Effector CD8-positive, alpha-beta T cell (primary cell): ENCODE data around the gene CRTC1.

Source experiments
- DNase-seq: peaks from one replicate; lab custom pipeline; 2025; lab: John Stamatoyannopoulos, UW
- total RNA-seq, 4 experiments: gene quantifications; one replicate each; lab custom pipeline; 2026; lab: John Stamatoyannopoulos, UW

Gene CRTC1, protein sequence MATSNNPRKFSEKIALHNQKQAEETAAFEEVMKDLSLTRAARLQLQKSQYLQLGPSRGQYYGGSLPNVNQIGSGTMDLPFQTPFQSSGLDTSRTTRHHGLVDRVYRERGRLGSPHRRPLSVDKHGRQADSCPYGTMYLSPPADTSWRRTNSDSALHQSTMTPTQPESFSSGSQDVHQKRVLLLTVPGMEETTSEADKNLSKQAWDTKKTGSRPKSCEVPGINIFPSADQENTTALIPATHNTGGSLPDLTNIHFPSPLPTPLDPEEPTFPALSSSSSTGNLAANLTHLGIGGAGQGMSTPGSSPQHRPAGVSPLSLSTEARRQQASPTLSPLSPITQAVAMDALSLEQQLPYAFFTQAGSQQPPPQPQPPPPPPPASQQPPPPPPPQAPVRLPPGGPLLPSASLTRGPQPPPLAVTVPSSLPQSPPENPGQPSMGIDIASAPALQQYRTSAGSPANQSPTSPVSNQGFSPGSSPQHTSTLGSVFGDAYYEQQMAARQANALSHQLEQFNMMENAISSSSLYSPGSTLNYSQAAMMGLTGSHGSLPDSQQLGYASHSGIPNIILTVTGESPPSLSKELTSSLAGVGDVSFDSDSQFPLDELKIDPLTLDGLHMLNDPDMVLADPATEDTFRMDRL
- 18.1 to 37.5 (median 24.7) reads per million in 4 experiments for total RNA-seq

DNA sequence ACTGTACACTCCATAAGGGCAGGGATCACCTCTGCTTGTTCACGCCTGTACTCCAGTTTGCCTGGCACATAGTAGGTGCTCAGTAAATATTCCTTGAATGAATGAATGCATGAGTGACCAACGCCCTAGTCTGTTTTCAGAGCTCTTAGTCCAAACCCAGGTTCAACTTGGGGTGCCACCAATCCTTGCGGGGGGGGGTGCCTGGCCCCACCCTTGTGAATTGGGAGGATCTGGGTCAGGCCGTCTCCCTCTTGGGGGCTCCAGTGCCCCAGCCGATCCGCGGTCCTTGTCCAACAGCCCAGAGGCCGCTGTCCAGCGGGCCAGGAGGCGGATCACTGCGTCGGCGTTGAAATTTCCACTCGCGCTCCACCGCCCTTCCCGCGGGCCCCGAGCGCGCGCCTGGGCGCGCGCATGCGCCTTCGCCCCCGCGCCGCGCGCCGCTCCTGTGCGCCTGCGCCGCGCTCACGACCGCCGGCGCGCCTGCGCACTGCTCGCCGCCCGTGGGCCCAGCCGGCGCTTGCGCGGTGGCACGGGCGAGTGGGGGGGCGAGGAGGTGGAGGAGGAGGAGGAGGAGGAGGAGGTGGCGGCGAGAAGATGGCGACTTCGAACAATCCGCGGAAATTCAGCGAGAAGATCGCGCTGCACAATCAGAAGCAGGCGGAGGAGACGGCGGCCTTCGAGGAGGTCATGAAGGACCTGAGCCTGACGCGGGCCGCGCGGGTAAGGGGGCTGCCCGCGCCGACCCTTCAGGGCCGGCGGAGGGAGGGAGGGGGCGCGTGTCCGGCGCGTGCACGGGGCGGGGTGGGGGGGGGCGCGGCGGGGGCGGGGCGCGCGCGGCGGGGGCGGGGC is at the start of gene CRTC1:
CRTC1 (plus strand) TSS at position 572 of the 849 bp plus-strand sequence; CDS start at position 595, 23 bp downstream.
- peak; percentile 87 for DNase-seq

DNA sequence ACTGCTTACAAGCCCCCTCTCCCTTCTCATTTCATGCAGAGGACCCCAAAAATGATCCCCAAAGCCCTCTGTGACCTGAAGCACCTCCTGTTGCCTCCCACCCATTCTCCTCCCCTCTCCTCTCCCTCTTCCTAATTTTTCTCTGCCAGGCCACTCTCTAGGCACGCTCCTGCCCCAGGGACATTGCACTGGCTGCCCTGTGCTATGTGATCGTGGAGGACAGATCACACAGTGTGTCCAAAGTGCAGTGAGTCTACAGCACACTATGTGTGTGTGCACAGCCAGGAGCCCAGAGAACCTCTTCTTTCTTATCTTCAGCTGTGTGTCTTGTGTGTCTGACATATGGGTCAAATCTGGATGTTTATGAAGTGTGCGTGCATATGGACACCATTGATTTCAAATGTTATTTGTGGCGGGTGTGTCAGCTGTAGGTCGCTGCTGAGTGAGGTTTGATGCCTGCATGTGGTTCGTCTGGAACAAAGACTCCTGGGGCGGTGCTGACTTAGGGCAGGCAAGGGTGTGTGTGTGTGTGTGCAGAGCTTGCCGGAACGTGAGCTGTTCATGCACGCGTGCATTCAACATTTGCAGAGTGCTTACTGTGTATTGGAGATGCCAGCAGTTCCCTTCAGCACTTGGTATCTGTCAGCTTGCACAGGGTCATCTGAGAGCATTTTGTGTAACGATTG is 48.7 kb upstream of the CRTC1 start:
- DNase-seq = no peak

GRCh38 chr19:18635831-18636182 is 47.7 kb upstream of the CRTC1 start:
- no peak for DNase-seq

- peak; percentile 99 for DNase-seq
Observed at GRCh38 chr19:18636183-18636968, 47.1 kb upstream of the CRTC1 start.

DNA sequence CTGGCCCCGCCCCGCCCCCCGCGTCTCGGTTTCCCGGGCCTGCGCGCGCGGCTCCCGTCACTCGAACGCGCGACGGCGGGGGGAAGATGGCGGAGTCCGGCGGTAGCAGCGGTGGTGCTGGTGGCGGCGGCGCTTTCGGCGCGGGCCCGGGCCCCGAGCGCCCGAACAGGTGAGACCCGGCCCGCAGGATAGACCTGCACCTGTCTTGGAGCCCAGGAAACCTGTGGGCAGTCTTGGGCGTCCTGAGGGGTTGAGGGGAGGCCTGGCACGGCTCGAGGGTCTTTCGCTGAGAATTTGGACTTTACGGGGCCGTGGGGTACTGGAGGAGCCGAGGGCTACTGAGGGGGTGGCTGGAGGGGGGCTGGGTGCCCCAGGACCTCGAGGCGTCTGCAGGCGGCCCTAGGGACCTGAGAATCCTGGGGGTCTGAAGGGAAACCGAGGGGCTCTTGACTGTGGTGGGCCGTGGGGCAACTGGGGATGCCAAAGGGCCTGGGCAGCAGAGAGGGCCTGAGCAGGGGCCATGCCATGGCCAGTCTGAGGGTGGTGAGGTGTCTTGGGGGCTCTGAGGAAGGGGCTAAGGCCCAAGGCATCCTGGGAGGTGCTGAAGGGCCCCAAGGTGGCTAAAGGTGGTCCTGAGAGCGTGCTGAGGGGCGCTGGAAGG is 46.4 kb upstream of the CRTC1 start, which contains the start of gene KLHL26:
KLHL26 (plus strand) TSS at position 60 of the 661 bp plus-strand sequence; CDS start at position 87, 27 bp downstream.
- DNase-seq = no peak

DNA sequence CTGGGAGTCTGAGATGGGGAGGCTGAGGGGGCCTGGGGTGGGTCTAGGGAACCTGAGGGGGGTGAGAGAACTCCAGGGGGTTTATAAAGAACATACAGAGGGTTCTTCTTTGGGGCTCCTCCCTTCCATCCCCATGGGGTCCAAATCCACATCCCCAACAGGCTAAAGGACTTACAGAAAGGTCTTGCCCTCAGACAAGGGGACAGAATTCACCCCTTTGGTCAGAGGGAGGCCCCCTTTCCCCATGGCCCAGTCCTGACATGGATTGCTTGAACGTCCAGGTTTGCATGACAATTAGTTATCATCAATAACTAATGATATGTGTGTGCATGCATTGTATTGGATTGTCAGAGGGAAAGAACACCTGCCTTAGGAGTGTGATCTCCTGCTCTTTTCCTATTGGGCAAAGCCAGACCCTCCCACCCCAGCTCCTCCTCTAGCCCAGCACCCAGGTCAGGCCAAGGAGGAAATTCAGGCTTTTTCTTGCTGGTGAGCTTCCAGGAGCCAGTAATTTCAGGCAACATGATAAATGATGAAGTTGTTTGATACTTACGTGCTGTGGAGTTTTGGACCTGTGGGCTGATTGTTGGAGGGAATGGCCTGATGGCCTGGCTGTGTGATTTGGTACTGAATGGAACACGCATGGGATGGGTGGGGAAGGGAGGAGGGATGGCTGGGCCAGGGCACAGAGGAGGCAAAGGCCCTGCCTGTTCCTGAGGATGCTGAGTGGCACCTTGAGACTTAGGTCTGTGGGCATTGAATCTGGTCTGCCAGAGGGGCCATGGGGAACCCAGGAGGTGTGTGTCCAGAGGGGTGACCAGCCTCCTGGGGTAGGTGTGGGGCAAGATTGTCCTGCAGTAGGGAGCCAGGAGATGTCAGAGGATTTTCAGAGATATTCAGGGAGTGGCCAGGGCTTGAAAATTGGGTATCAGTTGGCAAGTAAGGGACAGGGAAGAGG is 45.5 kb upstream of the CRTC1 start:
- DNase-seq = no peak

DNA sequence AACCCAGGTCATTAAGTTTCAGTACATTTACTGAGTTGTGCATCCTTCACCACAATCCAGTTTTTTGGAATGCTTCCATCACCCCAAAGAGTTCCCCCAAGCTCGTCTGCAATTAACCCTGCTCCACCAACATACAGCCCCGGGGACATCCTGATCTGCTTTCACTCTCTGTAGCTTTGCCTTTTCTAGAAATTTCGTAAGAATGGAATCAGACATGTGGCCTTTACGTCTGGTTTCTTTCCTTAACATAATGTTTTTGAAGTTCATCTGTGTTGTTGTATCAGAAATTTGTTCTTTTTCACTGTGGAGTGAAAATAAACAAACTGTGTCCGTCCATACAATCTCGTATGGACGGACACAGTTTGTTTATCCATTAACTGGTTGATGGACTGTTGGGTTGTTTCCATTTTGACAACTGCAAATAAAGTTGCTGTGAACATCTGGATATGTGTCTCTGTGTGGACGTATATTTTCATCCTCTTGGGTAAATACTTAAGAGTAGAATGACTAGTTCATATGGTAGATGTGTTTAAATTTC is 43.7 kb upstream of the CRTC1 start:
- no peak for DNase-seq

- DNase-seq = no peak
Observed at GRCh38 chr19:18644196-18645034, 39.1 kb upstream of the CRTC1 start.

DNA sequence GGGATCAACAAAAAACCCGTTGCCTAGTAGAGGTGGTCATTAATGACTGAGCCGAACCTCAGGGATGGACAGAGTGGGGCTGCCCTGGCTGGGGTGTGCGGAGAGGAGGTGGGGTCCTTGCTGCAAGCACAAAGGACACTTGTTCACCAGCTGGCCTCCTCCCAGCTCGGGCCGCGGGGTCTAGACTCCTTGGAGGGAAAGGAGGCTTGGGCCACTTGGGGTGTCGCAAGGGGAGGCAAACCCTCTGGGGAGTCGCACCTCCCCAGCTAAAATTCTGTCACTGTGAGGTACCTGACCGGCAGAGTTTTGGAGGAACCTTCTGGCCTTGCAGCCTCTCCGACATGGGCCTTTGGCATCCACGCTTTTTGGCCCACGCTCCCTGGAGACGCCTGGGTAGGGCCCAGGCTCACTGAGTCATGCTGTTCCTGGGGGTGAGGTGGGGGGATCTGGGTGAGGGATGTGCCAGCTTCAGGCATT is 38.4 kb upstream of the CRTC1 start:
- no peak for DNase-seq

DNA sequence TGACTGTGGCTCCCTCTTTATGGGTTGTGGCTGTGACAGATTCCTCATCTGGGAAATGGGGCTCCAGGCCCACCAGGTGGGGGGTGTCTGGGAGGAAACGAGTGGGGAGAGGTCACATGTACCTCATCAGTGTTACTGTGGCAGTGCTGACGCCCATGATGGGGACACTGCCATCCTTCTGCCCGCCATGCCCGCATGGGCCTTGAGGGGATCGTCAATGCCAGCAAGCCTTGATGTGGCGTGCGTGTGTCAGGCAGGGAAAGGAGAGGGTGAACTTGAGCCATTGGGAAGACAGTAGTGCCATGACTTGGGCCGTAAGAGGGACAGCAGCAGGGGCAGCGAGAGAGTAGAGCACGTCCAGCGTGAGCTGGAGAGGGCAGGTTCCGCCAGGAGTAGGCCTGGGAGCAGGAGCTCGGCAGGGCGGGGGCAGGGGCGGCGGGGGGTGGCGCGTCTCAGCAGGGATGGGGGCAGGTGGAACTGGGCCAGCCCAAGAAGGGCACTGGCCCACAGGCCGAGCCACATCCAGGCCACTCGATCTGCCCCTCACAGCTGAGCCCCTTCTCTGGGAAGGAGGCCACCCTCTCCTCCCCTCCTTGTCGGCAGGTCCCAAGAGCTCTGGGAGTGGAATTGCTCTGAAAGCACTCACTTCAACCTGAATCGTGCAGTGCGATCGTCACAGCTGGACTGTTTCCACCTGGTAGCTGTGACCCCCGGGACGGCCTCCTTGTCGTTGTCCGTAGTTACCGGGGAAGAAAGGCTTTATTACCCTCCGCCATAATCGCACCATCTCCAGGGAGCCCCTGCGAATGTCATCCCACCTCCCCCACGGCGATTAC is 36.7 kb upstream of the CRTC1 start:
- DNase-seq = no peak

GRCh38 chr19:18647371-18647767 is 36.1 kb upstream of the CRTC1 start:
- DNase-seq = no peak

DNA sequence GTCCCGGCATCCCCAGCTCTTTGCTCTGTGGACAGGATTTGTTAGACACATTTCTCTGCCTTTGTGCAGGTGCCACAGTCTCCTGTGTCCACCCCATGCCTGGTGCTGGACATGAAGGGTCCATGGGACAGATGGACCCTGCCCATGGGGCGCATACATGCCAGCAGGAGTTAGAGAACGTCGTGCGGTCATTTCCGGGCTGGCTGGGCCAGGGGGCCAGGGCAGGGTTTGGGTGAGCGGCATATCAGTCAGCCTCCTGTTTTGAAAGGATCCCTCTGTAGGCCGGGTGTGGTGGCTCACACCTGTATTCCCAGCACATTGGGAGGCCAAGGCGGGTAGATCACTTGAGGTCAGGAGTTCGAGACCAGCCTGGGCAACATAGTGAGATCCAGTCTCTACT is 35.7 kb upstream of the CRTC1 start:
- no peak for DNase-seq

GRCh38 chr19:18648973-18649315 is 34.5 kb upstream of the CRTC1 start:
- DNase-seq = no peak

DNA sequence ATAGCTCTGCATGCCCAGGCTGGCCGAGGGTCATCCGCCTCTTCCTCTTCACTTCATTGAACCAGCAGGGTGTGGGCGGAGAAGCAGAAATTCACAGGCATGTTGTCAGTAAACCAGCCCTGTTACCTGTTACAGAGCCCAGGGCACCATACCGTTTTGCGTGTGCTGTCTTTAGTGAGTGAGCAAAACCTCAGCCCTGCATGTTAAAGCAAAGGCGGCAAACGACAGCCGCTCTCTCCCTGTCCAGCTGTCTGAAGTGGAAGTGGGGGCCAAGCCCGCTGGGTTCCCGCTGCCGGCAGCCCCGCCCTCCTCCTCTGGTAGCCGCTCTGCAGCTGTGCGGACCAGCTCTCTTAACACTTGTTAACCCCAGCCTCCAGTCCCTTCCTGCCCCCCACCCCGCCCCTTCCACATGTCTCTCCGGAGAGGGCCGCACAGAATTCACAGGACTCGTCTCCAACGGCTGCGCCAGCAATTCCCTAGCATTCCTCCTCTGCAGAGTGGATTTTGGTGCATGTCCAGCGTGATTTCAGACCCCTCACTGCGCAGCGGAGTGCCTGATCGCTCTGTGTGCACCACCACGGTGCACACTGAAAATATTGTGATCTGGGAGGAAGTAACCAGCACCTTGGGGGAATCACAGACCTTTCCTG is 34.0 kb upstream of the CRTC1 start:
- no peak for DNase-seq

- no peak for DNase-seq
Observed at GRCh38 chr19:18650021-18650390, 33.5 kb upstream of the CRTC1 start.

DNA sequence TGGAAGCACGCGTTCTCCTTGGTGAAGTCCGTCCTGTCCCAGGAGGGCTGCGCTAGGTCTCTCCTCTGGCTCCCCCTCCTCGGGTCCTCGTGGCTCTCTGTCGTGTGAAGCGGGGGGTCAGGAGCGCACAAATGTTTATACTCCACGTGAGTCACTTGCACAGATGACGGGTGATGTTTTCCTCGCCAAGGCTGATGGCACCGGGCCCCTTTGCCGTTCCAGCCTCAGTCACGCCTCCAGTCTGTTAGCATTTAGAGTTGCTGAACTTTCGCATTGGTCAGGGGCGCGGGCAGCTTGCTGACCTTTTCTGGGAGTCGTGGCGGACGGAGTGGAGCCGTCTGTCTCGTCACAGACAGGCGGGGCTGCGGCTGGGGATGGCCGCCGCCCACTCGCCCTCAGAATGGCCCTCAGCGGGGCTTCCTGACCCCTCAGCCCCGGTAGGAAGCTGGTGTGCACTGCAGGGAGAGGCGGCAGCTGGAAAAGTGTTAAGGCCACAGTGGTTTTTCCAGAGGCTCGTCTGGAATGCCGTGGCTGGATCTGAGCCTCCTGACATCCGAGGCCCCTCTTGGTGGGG is 32.9 kb upstream of the CRTC1 start:
- no peak for DNase-seq
